GM12873 (cell line): ENCODE data around the gene LAMC1.

Experiments used
- CTCF ChIP-seq: IDR thresholded peaks from 2 replicates; pipeline ENCODE4 v1.5.1; 2012; ENCODE audit warnings: low read depth, mild to moderate bottlenecking, moderate library complexity, low read length, control low read depth; ENCODE audit not compliant: insufficient read depth; ENCODE audit errors: missing control alignments

The LAMC1 gene

GRCh38 chr1:183096894-183097293, 73.7 kb downstream of the LAMC1 start:
- no peak for TF ChIP-seq CTCF

GRCh38 chr1:183097438-183098051, 74.3 kb downstream of the LAMC1 start:
- TF ChIP-seq CTCF, result no peak

- TF ChIP-seq CTCF, result no peak
Measured at GRCh38 chr1:183098317-183098716, 75.1 kb downstream of the LAMC1 start.

GRCh38 chr1:183100361-183100974, 77.2 kb downstream of the LAMC1 start:
- TF ChIP-seq CTCF, result no peak

- no peak for TF ChIP-seq CTCF
Measured at GRCh38 chr1:183101081-183101480, 77.9 kb downstream of the LAMC1 start.

GRCh38 chr1:183101841-183102276, 78.6 kb downstream of the LAMC1 start:
- no peak for TF ChIP-seq CTCF

GRCh38 chr1:183103147-183103546, 79.9 kb downstream of the LAMC1 start:
- no peak for TF ChIP-seq CTCF
